Testis (tissue), 2 donors: ENCODE results near the gene CNGB1.
"Not testable (repeated sequence)": the region's sequence is repeated elsewhere in the genome, so short reads cannot be mapped to it uniquely, and the experiment has no call there.

ENCODE experiments used
- CTCF ChIP-seq, 3 experiments: fragments of 450-650 bp in 2 of 3; fragments of 200-600 bp in 1 of 3; sonication (generic) in 1 of 3; IDR thresholded peaks; one replicate each; pipeline ENCODE4 v1.5.1; 2016 to 2019; ENCODE audit warnings: antibody characterized with exemption in 3 of 3, mild to moderate bottlenecking in 2 of 3, moderate library complexity in 1 of 3
- POLR2A ChIP-seq: fragments of 450-650 bp; IDR thresholded peaks from one replicate; pipeline ENCODE4 v1.6.1; 2017; ENCODE audit warnings: antibody characterized with exemption, mild to moderate bottlenecking, moderate library complexity

- TF ChIP-seq CTCF (IDR thresholded peaks at IDR 0.05); POLR2A: not testable (repeated sequence)
Observed at GRCh38 chr16:57857991-57858390, 112.9 kb downstream of the CNGB1 start.
